Medulla oblongata (tissue), 1 donor: ENCODE results near the gene PLEKHS1.
"Not testable (repeated sequence)": the region's sequence is repeated elsewhere in the genome, so short reads cannot be mapped to it uniquely, and the experiment has no call there.

Experiments used
- DNase-seq: peaks from one replicate; pipeline ENCODE4 v3.0.0-alpha.2; 2015; ENCODE audit errors: extremely low spot score

Gene PLEKHS1

DNA sequence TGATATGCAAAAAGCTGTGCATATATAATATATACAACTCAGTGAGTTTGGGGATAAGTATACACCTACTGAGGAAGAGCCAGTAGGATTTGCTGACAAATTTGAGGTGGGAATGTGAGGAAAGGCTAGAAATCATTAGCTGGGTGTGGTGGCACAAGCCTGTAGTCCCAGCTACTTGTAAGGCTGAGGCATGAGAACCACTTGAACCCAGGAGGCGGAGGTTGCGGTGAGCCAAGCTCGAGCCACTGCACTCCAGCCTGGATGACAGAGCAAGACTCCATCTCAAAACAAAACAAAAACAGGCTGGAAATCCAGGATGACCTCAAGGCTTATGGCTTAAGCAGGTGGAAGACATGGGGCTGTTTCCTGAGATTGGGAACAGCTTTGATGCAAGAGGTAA lies 10.6 kb upstream of the PLEKHS1 start:
- no peak for DNase-seq

DNA sequence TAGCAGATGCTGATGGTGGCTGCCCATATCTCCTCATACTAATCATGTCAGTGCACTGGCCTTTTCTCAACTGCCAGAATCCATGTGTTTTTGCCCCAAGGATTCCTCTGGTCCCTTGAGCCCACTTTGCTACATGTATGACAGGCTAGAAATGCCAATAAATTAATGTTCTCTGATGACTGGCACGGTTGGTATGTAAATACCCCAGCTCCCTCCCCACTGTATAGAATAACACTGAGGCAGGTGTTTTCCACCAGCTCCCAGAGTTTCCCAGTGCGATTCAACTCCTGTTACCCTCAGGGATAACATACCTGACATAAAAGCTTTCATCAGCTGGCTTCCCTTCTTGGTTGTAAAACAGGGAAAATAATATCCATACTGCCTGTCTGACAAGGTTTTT lies 9.0 kb upstream of the PLEKHS1 start:
- no peak for DNase-seq

DNA sequence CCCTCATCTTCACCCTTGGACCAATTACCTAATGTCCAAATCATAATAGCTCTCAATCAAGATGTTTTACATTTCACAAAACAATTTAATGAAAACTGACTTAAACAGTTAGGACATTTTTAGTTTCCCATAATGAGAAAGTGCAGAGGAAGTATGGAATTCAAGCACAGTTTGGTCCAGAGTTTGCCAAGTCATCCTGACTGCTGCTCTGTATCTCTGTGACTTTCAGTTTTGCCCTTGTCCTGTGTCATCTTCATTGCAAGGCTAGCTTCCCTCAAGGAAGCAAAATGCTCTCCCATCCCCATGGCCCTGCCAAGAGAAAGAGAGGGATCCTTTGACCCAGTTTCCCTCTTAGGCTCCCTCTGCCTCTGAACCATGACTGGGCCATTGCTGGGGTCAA lies 7.9 kb upstream of the PLEKHS1 start:
- no peak for DNase-seq

DNA sequence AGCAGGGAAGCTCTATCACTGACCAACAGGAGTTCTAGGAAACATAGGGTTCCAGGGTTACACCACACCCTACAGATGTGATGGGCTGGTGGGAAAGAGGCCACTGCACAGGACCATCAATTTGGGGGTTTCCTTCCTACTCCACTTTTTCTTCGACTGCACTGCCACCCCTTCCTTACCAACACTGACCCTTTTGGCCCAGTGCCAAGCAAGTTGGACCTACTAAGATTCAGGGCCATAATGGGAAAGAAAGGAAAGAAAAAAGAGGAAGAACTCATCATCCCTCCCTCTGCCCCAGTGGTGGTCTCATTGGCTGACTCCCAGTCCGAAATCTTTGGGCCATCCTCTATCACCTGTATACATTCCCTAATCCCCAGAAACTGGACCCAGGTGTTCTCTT lies 6.1 kb upstream of the PLEKHS1 start:
- DNase-seq: no peak

DNA sequence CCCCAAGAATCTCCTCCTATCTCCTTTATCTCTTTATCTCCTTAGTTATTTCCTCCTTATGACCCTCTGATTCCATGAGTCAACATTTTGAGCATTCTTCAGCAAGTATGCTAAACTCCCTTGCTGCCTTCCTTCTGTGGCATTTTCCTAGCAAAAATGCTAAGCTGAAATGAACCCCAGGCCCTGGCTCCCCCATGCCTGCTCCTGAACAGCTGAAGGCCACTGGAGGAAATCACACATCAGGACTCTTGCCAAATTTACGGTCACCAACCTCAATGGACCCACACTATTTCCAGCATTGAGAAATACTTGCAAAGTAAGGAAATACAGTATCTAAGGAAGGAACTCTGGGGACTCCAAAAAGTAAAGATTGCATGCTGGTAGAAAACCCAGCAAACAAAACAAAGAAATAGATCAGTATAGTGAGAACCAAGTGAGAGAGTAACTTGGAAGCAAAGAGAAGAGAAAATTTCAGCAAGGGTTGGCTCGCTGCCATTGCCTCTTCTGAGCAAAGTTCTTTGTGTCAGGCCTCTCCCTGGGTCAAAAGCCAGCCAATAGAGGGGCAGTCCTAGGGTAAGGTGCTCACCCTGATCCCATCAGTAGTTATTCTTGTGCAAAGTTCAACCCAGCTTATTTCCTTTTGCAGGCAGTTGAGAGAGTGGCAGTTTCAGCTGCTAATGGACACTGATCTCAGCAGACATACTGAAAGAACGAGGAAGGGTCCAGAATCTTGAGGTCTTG lies 5.1 kb upstream of the PLEKHS1 start:
- no peak for DNase-seq

DNA sequence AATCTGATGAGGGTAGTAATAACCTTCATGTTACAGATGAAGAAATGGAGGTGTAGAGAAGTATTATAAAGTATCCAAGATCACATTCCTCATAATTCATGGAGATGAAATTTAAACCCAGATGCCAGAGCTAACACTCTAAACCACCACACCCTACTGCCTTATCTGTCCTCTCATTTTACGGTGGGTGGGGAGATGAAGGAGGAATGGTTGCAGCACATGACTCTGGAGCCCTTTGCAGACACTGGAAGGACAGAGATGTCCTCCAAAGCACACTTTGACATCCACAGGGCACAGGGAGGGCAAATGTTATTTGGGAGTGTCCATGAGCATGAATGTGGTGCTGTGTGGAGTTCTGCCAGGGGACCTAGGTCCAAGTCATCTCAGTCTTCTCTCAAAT lies 1.1 kb downstream of the PLEKHS1 start:
- DNase-seq: no peak

DNA sequence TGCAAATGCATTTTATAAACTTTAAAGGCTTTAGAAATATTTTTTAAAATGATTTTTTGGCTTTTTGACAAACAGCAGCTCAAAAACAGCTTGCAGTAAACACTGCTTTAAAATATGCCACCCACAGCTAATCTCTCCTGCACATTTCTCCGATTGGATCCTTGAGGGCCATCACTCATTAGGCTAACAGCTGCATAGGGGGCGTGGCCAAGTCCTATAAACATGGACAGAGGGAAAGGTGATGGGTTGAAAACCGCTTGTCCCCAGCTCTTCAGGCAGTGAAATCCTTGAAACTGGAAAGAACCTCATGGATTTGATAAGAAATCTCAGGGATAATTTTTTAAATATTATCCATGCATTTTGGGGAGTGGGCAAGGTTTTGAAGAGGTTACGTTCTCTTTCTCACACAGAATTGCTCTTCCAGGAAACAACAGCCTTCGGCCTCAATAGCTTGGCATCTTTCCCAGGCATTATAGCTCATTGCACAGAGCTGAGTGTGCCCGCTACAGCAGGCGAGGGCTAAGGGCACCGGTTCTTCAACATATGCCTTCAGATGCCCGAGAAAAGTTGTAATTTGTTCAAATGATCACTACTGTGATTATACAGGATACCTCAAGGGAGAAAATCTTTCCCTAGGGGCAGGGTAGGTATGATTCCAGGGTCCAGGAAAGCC lies 1.7 kb downstream of the PLEKHS1 start:
- no peak for DNase-seq

DNA sequence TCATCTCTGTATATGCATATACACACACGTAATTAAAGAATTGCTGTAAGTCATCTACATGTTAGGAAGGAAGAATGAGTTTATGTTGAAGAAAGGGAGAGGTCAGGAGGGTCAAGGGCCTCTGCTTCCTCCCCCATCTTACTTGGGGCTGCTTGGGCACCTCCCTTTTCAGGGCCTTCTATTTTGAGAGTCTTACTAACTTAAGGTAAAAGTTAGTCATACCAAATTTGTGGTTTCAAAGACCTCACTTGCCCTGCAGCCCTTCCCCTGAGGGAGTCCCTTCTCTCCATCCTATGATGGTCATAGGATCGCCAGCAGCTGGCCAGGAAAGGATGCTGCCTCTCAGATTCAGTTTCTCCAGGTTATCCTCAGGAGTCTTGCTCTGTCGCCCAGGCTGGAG lies 2.6 kb downstream of the PLEKHS1 start:
- no peak for DNase-seq

DNA sequence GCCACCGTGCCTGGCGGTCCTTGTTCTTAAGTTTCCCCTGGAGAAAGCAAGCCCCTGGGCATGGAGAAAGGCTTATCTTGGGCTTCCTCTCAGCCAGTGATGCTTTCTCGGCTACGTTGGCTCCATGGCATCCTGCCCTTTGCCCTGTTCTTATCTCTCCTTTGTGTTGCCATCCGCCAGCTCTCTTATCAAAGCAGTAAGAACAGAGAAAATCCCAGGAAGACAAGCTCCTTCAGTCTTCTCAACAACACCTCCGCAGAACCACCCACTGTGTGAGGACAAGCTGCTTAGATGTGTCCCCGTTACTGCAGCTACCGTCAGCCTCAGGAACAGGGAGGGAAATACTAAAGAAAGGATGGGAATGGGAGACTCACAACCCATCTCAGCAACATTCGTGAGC lies 3.3 kb downstream of the PLEKHS1 start:
- DNase-seq: no peak

DNA sequence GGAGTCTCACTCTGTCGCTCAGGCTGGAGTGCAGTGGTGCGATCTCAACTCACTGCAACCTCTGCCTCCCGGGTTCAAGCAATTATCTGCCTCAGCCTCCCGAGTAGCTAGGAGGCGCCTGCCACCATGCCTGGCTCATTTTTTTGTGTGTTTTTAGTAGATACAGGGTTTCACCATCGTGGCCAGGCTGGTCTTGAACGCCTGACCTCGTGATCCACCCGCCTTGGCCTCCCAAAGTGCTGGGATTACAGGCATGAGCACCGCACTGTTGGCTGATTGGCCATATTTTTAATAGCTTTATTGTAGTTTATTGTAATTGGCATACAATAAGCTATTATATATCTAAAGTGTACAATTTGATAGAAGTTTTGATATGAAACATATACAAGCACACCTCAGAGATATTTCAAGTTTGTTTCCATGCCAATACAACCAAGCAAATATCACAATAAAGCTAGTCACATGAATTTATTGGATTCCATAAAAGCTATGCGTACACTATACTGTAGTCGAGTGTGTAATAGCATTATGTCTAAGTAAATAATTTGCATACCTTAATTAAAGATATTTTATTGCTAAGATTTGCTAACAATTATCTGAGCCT lies 5.6 kb downstream of the PLEKHS1 start:
- no peak for DNase-seq

DNA sequence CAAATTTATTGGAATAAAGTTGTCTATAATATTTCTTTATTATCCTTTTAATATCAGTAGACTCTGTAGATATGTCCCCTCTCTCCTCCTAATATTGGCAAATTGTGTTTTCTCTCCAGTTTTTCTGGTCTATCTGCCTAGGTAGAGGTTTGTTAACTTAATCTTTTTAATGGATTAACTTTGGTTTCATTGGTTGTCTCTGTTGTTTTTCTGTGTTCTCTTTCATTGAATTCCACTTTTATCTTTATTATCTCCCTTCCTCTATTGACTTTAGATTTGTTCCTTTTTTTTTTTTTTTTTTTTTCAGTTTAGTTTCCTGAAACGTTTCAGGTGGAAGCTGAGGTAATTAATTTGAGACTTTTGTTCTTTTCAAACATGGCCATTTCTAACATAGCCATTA lies 10.6 kb downstream of the PLEKHS1 start:
- no peak for DNase-seq

DNA sequence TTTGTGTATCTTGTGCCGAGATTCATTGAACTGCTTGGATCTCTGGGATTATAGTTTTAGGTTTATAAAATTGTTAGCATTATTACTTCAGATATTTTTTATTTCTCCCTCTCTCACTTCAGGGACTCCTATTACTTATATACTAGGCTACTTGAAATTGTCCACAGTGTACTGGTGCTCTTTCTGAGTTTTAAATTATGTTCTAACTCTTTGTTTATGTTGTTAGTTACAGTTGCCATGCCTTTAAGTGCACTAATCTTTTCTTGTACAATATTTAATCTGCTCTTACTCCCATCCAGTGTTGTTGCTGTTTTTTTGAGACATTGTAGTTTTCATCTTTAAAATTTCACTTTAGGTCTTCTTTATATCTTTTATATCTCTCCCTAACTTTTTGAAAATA lies 13.1 kb downstream of the PLEKHS1 start:
- no peak for DNase-seq

DNA sequence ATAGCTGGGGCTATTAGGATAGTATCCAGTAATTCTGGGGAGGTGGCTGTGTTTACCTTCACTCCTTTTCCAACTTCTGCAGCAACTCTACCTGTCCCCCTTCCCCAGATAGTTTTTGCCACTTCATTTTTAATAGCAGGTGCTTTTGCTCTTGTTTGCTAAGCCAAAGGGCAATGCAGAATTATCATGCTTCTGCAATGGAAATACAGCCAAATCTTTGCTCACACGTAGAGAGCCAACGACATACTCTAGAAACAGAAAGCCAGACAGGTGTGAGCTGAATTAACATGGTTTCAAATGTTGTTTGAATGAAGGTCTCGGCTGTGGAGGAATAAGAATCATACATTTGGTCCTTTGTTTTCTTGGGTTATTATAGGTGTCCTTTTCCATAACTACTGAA lies 14.4 kb downstream of the PLEKHS1 start:
- no peak for DNase-seq

DNA sequence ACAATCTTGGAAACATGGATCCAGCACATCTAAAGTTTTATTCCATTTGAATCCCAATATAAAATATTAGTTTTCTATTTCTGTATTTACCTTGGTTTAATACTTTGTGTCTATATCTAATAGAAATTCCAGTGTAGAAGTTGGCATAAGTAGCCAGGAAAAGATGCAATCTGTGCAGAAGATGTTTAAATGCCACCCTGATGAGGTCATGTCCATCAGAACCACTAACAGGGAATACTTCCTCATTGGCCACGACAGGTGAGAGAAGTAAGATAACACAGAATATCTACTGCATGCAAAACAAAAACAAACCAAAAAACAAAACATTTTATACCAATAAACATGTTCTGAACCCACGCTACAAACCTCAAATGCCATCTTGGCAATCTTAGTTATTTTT lies 15.7 kb downstream of the PLEKHS1 start:
- DNase-seq: no peak

DNA sequence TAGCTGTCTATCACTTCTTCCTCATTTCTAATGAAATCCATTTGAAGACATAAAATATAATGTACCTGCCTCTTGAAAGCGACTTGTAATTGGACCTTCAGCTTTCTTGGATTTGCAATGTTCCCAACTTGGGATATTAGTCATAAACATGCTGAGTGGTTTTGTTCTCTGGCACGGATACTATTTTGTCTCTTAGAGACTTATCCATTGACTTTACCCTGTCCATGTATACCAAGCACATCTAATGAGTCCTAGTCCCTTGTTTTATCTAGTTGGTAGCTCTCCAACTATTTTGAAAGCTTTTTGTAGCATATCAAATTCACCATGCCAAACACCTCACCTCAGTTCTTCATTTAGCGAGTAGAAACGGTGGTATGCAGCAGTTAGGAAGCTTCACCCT lies 18.9 kb downstream of the PLEKHS1 start:
- DNase-seq: no peak

DNA sequence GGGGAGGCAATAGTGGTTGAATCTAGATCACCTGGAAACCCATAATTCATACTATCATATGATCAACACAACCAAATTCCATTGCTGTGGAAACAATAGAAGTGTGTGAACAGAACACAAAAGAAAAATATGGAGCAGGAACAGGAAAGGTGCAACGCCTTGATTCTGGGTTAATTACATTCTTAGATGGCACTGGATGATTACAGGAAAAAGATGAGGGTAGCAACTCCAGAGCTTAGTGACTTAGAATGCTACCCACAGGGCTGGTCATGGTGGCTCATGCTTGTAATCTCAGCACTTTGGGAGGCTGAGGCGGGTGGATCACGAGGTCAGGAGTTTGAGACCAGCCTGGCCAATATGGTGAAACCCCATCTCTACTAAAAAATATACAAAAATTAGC lies 19.6 kb downstream of the PLEKHS1 start:
- not testable (repeated sequence) for DNase-seq

DNA sequence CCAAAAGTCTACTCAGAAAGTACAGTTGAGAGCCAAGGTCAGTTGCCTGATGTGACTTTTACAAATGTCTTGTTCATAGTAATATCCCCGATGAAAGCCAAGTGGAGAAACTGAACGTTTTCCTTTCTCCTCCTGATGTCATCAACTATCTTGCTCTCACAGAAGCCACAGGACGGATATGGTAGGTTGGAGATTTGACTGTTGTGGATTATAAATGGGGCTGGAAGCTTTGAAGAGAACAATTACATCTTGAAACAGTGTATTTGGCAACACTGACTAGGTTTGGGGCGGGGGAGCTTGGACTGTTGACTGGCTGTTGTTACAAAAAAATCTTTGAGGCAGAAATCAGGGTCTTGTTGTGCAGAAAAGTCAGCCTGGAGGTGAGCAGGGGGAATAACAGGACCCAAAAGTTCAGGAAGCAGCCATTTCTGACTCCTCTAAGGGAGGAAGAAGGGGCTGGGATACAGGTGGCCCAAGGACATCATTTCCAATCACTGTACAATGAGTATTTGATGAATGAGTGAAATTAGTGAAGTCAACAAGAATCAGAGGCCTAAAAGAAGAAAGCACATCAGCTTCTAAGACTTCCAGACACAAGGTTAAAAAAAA lies 24.3 kb downstream of the PLEKHS1 start:
- no peak for DNase-seq

DNA sequence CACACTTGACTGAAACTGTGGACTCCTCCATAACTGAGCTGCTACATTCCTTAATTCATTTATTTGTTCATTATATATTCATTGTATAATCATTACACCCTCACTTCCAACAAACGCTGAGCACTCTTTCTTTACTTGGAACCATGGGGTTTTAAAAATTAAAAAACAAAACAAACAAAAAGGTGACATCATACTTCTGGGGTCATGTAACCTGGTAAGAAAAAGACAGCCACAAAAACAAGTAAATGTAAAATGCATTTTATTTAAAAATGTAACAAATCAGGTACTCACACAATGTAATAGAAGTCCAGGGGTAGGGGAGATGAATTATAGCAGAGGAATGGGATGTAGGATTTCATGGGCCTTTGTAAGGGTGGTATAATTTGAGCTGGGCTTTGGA lies 25.1 kb downstream of the PLEKHS1 start:
- DNase-seq: no peak

DNA sequence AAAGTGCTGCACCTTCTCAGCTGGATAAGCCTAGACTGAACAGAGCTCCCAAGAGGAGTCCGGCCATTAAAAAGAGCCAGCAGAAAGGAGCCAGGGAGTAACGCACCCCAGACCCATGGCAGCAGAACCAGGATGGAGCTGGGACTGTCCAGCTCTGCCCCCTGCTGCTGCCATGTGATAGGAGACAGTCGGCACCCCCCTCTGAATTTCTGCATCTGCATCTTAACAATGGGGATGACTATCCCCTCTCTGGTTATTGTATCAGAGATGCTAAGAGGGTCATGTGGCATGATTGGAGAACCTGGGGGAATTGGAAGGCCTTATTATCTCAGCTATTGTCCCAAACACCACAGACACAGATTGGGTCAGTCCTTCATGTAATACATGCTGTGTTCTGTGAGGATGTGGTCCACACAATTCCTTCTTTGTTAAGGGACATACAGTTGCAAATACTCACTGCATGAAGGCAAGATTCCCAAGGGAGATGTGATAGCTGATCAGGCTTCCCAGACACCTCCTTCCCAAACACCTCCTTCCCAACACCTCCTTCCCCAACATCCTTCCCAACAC lies 29.3 kb downstream of the PLEKHS1 start:
- DNase-seq: peak; percentile 68

DNA sequence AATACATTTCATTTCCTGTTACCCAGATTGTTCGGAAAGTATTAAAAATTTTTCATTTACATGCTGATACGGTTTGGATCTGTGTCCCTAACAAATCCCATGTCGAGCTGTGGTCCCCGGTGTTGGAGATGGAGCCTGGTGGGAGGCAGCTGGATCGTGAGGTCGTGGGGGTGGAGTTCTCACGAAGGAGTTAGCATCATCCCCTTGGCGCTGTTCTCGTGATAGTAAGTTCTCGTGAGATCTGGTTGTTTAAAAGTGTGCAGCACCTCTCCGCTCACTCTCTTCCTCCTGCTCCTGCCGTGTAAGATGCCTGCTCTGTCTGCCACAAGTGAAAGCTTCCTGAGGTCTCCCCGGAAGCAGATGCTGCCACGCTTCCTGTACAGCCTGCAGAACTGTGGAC lies 30.9 kb downstream of the PLEKHS1 start:
- no peak for DNase-seq

DNA sequence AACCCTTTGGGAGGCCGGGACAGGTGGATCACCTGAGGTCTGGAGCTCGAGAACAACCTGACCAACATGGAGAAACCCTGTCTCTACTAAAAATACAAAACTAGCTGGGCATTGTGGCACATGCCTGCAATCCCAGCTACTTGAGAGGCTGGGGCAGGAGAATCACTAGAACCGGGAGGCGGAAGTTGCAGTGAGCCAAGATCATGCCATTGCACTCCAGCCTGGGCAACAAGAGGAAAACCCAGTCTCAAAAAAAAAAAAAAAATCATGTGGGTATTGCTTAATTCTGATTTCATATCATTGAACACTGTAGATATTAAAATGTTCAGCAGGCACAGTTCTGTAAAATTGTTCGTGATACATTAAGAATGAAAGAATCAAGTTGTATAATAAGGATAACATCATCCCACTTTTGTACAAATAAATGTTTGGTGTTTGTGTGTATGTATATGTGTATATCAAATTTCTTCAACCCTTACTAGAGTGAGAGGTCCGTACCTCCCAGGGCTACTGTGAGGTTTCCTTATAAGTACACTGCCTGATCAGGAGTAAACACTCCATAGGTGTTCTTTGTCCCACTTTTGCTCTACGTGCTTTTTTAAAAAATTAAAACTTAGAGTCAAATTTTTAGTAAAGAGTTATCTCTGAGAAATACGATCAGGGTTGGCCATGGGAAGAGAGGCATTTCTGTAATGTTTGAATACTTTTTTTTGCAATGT lies 31.7 kb downstream of the PLEKHS1 start:
- no peak for DNase-seq

DNA sequence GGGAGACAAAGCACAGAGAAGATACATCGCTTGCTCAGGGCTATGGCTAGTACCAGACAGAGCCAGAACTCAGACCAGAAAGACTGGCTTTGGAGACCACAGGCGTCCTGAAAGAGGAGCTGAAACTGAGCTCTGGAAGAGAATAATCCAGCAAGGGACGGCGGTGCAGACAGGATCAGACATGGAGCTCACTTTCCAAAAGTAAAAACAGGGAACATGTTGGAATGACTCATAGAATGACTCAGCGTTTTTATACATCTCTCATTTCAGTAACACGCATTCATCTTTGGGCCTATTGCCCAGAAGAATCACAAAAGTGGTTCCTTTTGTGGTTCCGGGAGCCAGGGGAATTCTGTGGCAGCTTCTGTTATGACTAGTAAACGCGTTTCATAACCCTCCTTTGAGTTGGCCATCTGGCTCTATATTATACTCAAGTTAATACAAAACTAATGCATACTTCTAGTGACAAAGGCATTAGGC lies 37.2 kb downstream of the PLEKHS1 start:
- DNase-seq: no peak
